ENCODE data around the gene FGD3. TPM values are rescaled to one million over a fixed set of nuclear protein-coding genes. Genes with fewer than 3 reads are reported as not detected.

FGD3 gene
- total RNA-seq, 1 experiment from 2014 or later, result 1.8 TPM

DNA sequence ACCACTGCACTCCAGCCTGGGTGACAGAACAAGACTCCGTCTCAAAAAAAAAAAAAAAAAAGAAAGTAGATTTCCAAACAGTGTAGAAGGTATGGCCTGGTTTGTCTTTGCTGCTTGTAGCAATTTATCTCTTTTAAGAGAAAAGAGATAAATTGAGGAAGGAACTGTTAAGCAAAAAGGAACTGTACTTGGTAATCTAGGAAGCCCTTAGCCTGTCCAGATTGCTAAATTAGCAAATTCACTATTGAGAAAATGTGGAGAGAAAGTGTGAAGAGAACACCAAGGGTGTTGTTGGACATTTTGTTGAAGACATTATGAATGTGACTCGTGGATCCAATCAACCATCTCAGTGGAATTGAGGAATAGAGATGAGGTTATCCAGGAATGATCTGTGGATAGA, 98.2 kb downstream of the FGD3 start:
- peaks cover 0 to 5% (median 0%) of the 10 kb centered on the region in 3 experiments; a peak in 3 of 7 replicates for H3K36me3 Mint-ChIP-seq (ENCODE audit: insufficient read depth in 1 of 3, low read depth in 3 of 3)
- Histone ChIP-seq H3K4ac (ENCODE audit: low read depth, low read length) (no peak overlapping the region), H3K23me2 (ENCODE audit: insufficient read length, low read depth, low read length, poor library complexity, severe bottlenecking) (no peaks in the 10 kb centered on the region), H3K18ac (ENCODE audit: insufficient read length, low read depth, low read length) (no peak overlapping the region), H2BK15ac (ENCODE audit: low read depth, low read length) (no peak overlapping the region), H4K8ac (replicated peaks; ENCODE audit: insufficient read length, low read depth, low read length) (no peak overlapping the region), H2AK5ac (ENCODE audit: insufficient read length, low read length) (no peak overlapping the region), H2BK20ac (ENCODE audit: low read depth, low read length, poor library complexity, severe bottlenecking) (no peak overlapping the region), H4K91ac (ENCODE audit: insufficient read length, low read depth, low read length) (no peak overlapping the region), H3K56ac (ENCODE audit: insufficient read length, low read depth, low read length) (no peak overlapping the region), H3K9ac (ENCODE audit: extremely low read depth, insufficient read length, low read length) (no peak overlapping the region), H3K27me3 (ENCODE audit: insufficient read depth, low read length) (no peaks in the 10 kb centered on the region), H2BK120ac (ENCODE audit: low read depth, low read length, poor library complexity, severe bottlenecking) (no peak overlapping the region), H4K5ac (ENCODE audit: insufficient read length, low read depth, low read length) (no peak overlapping the region), H3T11ph (ENCODE audit: low read length) (no peak overlapping the region), H4K20me1 (ENCODE audit: control insufficient read depth, insufficient read depth, insufficient read length) (no peaks in the 10 kb centered on the region), H3K14ac (ENCODE audit: insufficient read depth, low read length) (no peak overlapping the region), H3K79me2 (ENCODE audit: insufficient read depth, low read length) (no peaks in the 10 kb centered on the region), H2BK12ac (ENCODE audit: insufficient read length, low read depth, low read length) (no peak overlapping the region), H3K4me1 (ENCODE audit: insufficient read depth, low read length) (no peaks in the 10 kb centered on the region), H3K4me2 (ENCODE audit: insufficient read depth, insufficient read length, low read length) (no peak overlapping the region), H3K23ac (ENCODE audit: insufficient read length, low read depth, low read length) (no peak overlapping the region), H2AFZ (ENCODE audit: low read length) (no peak overlapping the region), H3K27ac (ENCODE audit: insufficient read length, low read depth, low read length) (no peak overlapping the region), H2BK5ac (ENCODE audit: insufficient read length, low read length) (no peak overlapping the region), H3K9me3 (ENCODE audit: control insufficient read depth, low read depth, low read length) (no peaks in the 10 kb centered on the region), H3K79me1 (ENCODE audit: insufficient read depth, low read depth, low read length, poor library complexity, severe bottlenecking) (no peaks in the 10 kb centered on the region)
- H3K4me1 Mint-ChIP-seq, result peaks cover 9 to 17% of the 10 kb centered on the region in 2 experiments
- TF ChIP-seq, protein P1, sequence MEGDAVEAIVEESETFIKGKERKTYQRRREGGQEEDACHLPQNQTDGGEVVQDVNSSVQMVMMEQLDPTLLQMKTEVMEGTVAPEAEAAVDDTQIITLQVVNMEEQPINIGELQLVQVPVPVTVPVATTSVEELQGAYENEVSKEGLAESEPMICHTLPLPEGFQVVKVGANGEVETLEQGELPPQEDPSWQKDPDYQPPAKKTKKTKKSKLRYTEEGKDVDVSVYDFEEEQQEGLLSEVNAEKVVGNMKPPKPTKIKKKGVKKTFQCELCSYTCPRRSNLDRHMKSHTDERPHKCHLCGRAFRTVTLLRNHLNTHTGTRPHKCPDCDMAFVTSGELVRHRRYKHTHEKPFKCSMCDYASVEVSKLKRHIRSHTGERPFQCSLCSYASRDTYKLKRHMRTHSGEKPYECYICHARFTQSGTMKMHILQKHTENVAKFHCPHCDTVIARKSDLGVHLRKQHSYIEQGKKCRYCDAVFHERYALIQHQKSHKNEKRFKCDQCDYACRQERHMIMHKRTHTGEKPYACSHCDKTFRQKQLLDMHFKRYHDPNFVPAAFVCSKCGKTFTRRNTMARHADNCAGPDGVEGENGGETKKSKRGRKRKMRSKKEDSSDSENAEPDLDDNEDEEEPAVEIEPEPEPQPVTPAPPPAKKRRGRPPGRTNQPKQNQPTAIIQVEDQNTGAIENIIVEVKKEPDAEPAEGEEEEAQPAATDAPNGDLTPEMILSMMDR (conservative IDR thresholded peaks at IDR 0.05), result no peak
- H3K27me3 Mint-ChIP-seq (ENCODE audit: low read depth), result peaks cover 13% of the 10 kb centered on the region; the same call in 1 of the 2 replicates
- H3K27ac Mint-ChIP-seq, result peak overlapping the region in 1 of 3 experiments; percentile 31; a peak in 1 of 7 replicates
- no CpG with 5 or more reads among the region's 2 CpGs for WGBS (ENCODE audit: extremely low coverage, insufficient read length, low lambda C conversion rate)
- no peak for DNase-seq
- peaks cover 3 to 14% of the 10 kb centered on the region in 2 experiments; a peak in 2 of 5 replicates for H3K9me3 Mint-ChIP-seq
- H3K4me3 Mint-ChIP-seq, result no peak overlapping the region
